ENCODE results near the gene HOXC9. TPM values are rescaled to one million over a fixed set of nuclear protein-coding genes. Genes with fewer than 3 reads are reported as not detected.
A peak's percentile ranks its signal among the peaks of the same experiment; 100 is the strongest.

HOXC9 gene
- total RNA-seq, 1 experiment from 2014 or later: not detected

DNA sequence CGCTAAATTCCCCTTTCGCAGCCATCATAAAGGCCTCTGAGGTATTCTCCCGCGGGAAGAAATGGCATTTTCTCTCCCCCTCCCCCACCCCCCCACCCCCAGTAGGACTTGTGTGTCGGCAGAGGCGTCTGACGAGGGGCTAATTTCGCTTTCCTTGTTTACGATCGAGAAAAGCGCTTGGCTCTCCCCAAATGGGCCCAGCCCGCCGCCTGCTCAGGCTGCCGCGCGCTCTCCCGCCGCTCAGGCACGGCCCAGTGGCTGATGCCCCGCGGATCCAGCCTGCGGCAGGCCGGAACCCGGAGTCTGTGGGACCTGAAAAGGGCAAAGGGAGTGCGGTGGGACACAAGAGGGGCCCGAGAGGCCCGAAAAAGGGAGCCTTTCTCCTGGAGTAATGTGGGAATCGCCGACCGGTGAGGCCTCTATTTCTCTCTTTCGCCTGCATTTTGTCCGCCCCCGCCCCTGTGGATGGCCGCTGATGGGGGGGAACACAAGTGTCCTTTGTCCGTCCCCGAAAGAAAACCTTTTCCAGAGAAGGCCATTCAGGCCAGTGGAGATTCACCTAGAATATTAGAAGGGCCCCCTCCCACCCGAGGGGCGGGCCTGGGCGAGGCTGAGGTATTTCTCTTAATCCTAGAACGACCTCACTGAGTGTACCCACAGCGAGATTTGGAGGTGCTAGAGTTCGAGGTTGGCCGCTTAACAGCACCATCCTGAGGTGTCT lies 19.3 kb downstream of the HOXC9 start:
- H3K9me3 Mint-ChIP-seq: no peaks in the 10 kb centered on the region
- H3K4me3 Mint-ChIP-seq: peak overlapping the region; percentile 48
- ATAC-seq: peak; percentile 3; the same call in 1 of the 2 replicates
- peaks cover 99% of the 10 kb centered on the region for H3K27me3 Mint-ChIP-seq (ENCODE audit: low read depth)
- TF ChIP-seq, protein P1, sequence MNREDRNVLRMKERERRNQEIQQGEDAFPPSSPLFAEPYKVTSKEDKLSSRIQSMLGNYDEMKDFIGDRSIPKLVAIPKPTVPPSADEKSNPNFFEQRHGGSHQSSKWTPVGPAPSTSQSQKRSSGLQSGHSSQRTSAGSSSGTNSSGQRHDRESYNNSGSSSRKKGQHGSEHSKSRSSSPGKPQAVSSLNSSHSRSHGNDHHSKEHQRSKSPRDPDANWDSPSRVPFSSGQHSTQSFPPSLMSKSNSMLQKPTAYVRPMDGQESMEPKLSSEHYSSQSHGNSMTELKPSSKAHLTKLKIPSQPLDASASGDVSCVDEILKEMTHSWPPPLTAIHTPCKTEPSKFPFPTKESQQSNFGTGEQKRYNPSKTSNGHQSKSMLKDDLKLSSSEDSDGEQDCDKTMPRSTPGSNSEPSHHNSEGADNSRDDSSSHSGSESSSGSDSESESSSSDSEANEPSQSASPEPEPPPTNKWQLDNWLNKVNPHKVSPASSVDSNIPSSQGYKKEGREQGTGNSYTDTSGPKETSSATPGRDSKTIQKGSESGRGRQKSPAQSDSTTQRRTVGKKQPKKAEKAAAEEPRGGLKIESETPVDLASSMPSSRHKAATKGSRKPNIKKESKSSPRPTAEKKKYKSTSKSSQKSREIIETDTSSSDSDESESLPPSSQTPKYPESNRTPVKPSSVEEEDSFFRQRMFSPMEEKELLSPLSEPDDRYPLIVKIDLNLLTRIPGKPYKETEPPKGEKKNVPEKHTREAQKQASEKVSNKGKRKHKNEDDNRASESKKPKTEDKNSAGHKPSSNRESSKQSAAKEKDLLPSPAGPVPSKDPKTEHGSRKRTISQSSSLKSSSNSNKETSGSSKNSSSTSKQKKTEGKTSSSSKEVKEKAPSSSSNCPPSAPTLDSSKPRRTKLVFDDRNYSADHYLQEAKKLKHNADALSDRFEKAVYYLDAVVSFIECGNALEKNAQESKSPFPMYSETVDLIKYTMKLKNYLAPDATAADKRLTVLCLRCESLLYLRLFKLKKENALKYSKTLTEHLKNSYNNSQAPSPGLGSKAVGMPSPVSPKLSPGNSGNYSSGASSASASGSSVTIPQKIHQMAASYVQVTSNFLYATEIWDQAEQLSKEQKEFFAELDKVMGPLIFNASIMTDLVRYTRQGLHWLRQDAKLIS (CRISPR knock-in tag; IDR thresholded peaks at IDR 0.05; ENCODE audit: borderline replicate concordance): no peak
- TF ChIP-seq ZNF423 (CRISPR knock-in tag; IDR thresholded peaks at IDR 0.05): no peak
- TF ChIP-seq FOXJ3 (CRISPR knock-in tag; IDR thresholded peaks at IDR 0.05; ENCODE audit: borderline replicate concordance): no peak
- TF ChIP-seq, protein P2, sequence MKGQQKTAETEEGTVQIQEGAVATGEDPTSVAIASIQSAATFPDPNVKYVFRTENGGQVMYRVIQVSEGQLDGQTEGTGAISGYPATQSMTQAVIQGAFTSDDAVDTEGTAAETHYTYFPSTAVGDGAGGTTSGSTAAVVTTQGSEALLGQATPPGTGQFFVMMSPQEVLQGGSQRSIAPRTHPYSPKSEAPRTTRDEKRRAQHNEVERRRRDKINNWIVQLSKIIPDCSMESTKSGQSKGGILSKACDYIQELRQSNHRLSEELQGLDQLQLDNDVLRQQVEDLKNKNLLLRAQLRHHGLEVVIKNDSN (CRISPR knock-in tag; IDR thresholded peaks at IDR 0.05): no peak
- TF ChIP-seq CBFB (CRISPR knock-in tag; IDR thresholded peaks at IDR 0.05; ENCODE audit: low read depth): no peak
- TF ChIP-seq, protein P3, sequence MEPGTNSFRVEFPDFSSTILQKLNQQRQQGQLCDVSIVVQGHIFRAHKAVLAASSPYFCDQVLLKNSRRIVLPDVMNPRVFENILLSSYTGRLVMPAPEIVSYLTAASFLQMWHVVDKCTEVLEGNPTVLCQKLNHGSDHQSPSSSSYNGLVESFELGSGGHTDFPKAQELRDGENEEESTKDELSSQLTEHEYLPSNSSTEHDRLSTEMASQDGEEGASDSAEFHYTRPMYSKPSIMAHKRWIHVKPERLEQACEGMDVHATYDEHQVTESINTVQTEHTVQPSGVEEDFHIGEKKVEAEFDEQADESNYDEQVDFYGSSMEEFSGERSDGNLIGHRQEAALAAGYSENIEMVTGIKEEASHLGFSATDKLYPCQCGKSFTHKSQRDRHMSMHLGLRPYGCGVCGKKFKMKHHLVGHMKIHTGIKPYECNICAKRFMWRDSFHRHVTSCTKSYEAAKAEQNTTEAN (CRISPR knock-in tag; IDR thresholded peaks at IDR 0.05): no peak
- no peak for TF ChIP-seq JAZF1 (CRISPR knock-in tag; IDR thresholded peaks at IDR 0.05)
- no peak for TF ChIP-seq ZBTB21 (CRISPR knock-in tag; IDR thresholded peaks at IDR 0.05; ENCODE audit: borderline replicate concordance)
- TF ChIP-seq KAT7 (CRISPR knock-in tag; IDR thresholded peaks at IDR 0.05; ENCODE audit: borderline replicate concordance): no peak
- no peak for TF ChIP-seq MXD4 (CRISPR knock-in tag; IDR thresholded peaks at IDR 0.05; ENCODE audit: borderline replicate concordance)
- no peak for TF ChIP-seq ZNF121 (CRISPR knock-in tag; IDR thresholded peaks at IDR 0.05)
- no peak for TF ChIP-seq RORB (CRISPR knock-in tag; IDR thresholded peaks at IDR 0.05)
- no peak for TF ChIP-seq NFATC4 (CRISPR knock-in tag; IDR thresholded peaks at IDR 0.05)
- TF ChIP-seq, protein P4, sequence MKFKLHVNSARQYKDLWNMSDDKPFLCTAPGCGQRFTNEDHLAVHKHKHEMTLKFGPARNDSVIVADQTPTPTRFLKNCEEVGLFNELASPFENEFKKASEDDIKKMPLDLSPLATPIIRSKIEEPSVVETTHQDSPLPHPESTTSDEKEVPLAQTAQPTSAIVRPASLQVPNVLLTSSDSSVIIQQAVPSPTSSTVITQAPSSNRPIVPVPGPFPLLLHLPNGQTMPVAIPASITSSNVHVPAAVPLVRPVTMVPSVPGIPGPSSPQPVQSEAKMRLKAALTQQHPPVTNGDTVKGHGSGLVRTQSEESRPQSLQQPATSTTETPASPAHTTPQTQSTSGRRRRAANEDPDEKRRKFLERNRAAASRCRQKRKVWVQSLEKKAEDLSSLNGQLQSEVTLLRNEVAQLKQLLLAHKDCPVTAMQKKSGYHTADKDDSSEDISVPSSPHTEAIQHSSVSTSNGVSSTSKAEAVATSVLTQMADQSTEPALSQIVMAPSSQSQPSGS (CRISPR knock-in tag; IDR thresholded peaks at IDR 0.05; ENCODE audit: borderline replicate concordance, low read depth): no peak
- TF ChIP-seq, protein P5, sequence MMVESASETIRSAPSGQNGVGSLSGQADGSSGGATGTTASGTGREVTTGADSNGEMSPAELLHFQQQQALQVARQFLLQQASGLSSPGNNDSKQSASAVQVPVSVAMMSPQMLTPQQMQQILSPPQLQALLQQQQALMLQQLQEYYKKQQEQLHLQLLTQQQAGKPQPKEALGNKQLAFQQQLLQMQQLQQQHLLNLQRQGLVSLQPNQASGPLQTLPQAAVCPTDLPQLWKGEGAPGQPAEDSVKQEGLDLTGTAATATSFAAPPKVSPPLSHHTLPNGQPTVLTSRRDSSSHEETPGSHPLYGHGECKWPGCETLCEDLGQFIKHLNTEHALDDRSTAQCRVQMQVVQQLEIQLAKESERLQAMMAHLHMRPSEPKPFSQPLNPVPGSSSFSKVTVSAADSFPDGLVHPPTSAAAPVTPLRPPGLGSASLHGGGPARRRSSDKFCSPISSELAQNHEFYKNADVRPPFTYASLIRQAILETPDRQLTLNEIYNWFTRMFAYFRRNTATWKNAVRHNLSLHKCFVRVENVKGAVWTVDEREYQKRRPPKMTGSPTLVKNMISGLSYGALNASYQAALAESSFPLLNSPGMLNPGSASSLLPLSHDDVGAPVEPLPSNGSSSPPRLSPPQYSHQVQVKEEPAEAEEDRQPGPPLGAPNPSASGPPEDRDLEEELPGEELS (CRISPR knock-in tag; IDR thresholded peaks at IDR 0.05): no peak
- TF ChIP-seq RELA (CRISPR knock-in tag; IDR thresholded peaks at IDR 0.05; ENCODE audit: borderline replicate concordance): no peak
- ChIA-PET CTCF (no interaction called here), POLR2A (interaction anchor here (0.5 kb wide), 1 partner anchor 272 kb away, joined by 5 read pairs; no protein-coding TSS in a partner anchor)
- H3K36me3 Mint-ChIP-seq: no peaks in the 10 kb centered on the region; the same call in 1 of the 2 replicates
- H3K4me1 Mint-ChIP-seq: peaks cover 29% of the 10 kb centered on the region
- DNase-seq (ENCODE audit: low spot score): peak; percentile 55
- no peak overlapping the region for H3K27ac Mint-ChIP-seq

All from WTC11 (cell line).